ENCODE results near the gene LRCH3.

Gene LRCH3

GRCh38 chr3:197791892-197792647 lies 1.0 kb downstream of the LRCH3 start:
- no peak for DNase-seq (ENCODE audit: low read depth in 2 of 2)

- DNase-seq (ENCODE audit: low read depth in 2 of 2) = no peak
Measured at GRCh38 chr3:197793247-197793646, 2.2 kb downstream of the LRCH3 start.

- DNase-seq (ENCODE audit: low read depth in 2 of 2) = no peak
Measured at GRCh38 chr3:197794115-197794514, 3.1 kb downstream of the LRCH3 start.

- no peak for DNase-seq (ENCODE audit: low read depth in 2 of 2)
Measured at GRCh38 chr3:197795200-197795599, 4.1 kb downstream of the LRCH3 start.

- no peak for DNase-seq (ENCODE audit: low read depth in 2 of 2)
Measured at GRCh38 chr3:197796087-197796486, 5.0 kb downstream of the LRCH3 start.

- no peak for DNase-seq (ENCODE audit: low read depth in 2 of 2)
Measured at GRCh38 chr3:197798863-197799262, 7.8 kb downstream of the LRCH3 start.

GRCh38 chr3:197800379-197800778 lies 9.3 kb downstream of the LRCH3 start:
- no peak for DNase-seq (ENCODE audit: low read depth in 2 of 2)

GRCh38 chr3:197801891-197802778 lies 11.1 kb downstream of the LRCH3 start:
- DNase-seq (ENCODE audit: low read depth in 2 of 2) = no peak

GRCh38 chr3:197802779-197803459 lies 11.9 kb downstream of the LRCH3 start:
- no peak for DNase-seq (ENCODE audit: low read depth in 2 of 2)

GRCh38 chr3:197804511-197804910 lies 13.5 kb downstream of the LRCH3 start:
- no peak for DNase-seq (ENCODE audit: low read depth in 2 of 2)

GRCh38 chr3:197807969-197808587 lies 17.0 kb downstream of the LRCH3 start:
- DNase-seq (ENCODE audit: low read depth in 2 of 2) = peak in 1 of 2 experiments; percentile 26

GRCh38 chr3:197809356-197810020 lies 18.4 kb downstream of the LRCH3 start:
- DNase-seq (ENCODE audit: low read depth in 2 of 2) = peak; percentile 61 to 69

- DNase-seq (ENCODE audit: low read depth in 2 of 2) = no peak
Measured at GRCh38 chr3:197810901-197811300, 19.8 kb downstream of the LRCH3 start.

GRCh38 chr3:197811343-197811742 lies 20.3 kb downstream of the LRCH3 start:
- DNase-seq (ENCODE audit: low read depth in 2 of 2) = peak; percentile 74 to 79

GRCh38 chr3:197814372-197814771 lies 23.3 kb downstream of the LRCH3 start:
- no peak for DNase-seq (ENCODE audit: low read depth in 2 of 2)

- DNase-seq (ENCODE audit: low read depth in 2 of 2) = no peak
Measured at GRCh38 chr3:197820550-197821335, 29.7 kb downstream of the LRCH3 start.

GRCh38 chr3:197829397-197830045 lies 38.5 kb downstream of the LRCH3 start:
- no peak for DNase-seq (ENCODE audit: low read depth in 2 of 2)

- no peak for DNase-seq (ENCODE audit: low read depth in 2 of 2)
Measured at GRCh38 chr3:197830308-197830966, 39.4 kb downstream of the LRCH3 start.

- no peak for DNase-seq (ENCODE audit: low read depth in 2 of 2)
Measured at GRCh38 chr3:197830967-197831313, 39.9 kb downstream of the LRCH3 start.
